Adipocyte (in vitro differentiated cells): ENCODE results near the gene CDK12.
A peak's percentile ranks its signal among the peaks of the same experiment; 100 is the strongest.

Experiments used
- DNase-seq: peaks from one replicate; pipeline ENCODE4 v3.0.0-alpha.2; 2015; ENCODE audit warnings: low read depth
- H3K27me3 ChIP-seq: replicated peaks from 2 replicates; pipeline ENCODE4 v1.7.0; 2013; ENCODE audit warnings: mild to moderate bottlenecking, low read length, moderate library complexity; ENCODE audit not compliant: control insufficient read depth, insufficient read depth
- H3K36me3 ChIP-seq: 2 replicates; pipeline ENCODE4 v1.7.0; 2013; ENCODE audit warnings: low read length, mild to moderate bottlenecking, moderate library complexity; ENCODE audit not compliant: control insufficient read depth, insufficient read depth, severe bottlenecking
- H3K4me1 ChIP-seq: 2 replicates; pipeline ENCODE4 v1.7.0; 2013; ENCODE audit warnings: mild to moderate bottlenecking, low read length, moderate library complexity; ENCODE audit not compliant: control insufficient read depth, insufficient read depth
- H3K4me3 ChIP-seq: 2 replicates; pipeline ENCODE4 v1.7.0; 2013; ENCODE audit warnings: mild to moderate bottlenecking, low read length, moderate library complexity
- H3K9ac ChIP-seq: 2 replicates; pipeline ENCODE4 v1.7.0; 2013; ENCODE audit warnings: mild to moderate bottlenecking, low read length, moderate library complexity
- H3K9me3 ChIP-seq: 2 replicates; pipeline ENCODE4 v1.7.0; 2013; ENCODE audit warnings: mild to moderate bottlenecking, low read length, moderate library complexity; ENCODE audit not compliant: control insufficient read depth

The CDK12 gene

GRCh38 chr17:39549747-39550573, 88.7 kb downstream of the CDK12 start:
- H3K9me3 ChIP-seq: no peaks in the 10 kb centered on the region
- no peak for DNase-seq
- H3K27me3 ChIP-seq: no peaks in the 10 kb centered on the region
- H3K36me3 ChIP-seq: peaks cover 27% of the 10 kb centered on the region
- no peak overlapping the region for H3K4me3 ChIP-seq
- peaks cover 35% of the 10 kb centered on the region for H3K4me1 ChIP-seq
- no peak overlapping the region for H3K9ac ChIP-seq

GRCh38 chr17:39551879-39552278, 90.6 kb downstream of the CDK12 start:
- H3K27me3 ChIP-seq: no peaks in the 10 kb centered on the region
- H3K4me1 ChIP-seq: peaks cover 35% of the 10 kb centered on the region
- H3K9ac ChIP-seq: no peak overlapping the region
- H3K9me3 ChIP-seq: no peaks in the 10 kb centered on the region
- peak; percentile 57 for DNase-seq
- no peak overlapping the region for H3K4me3 ChIP-seq
- peaks cover 37% of the 10 kb centered on the region for H3K36me3 ChIP-seq

GRCh38 chr17:39553341-39553945, 92.2 kb downstream of the CDK12 start:
- H3K9ac ChIP-seq: no peak overlapping the region
- H3K27me3 ChIP-seq: no peaks in the 10 kb centered on the region
- no peaks in the 10 kb centered on the region for H3K9me3 ChIP-seq
- DNase-seq: peak; percentile 53
- peaks cover 30% of the 10 kb centered on the region for H3K4me1 ChIP-seq
- H3K4me3 ChIP-seq: no peak overlapping the region
- peaks cover 43% of the 10 kb centered on the region for H3K36me3 ChIP-seq

DNA sequence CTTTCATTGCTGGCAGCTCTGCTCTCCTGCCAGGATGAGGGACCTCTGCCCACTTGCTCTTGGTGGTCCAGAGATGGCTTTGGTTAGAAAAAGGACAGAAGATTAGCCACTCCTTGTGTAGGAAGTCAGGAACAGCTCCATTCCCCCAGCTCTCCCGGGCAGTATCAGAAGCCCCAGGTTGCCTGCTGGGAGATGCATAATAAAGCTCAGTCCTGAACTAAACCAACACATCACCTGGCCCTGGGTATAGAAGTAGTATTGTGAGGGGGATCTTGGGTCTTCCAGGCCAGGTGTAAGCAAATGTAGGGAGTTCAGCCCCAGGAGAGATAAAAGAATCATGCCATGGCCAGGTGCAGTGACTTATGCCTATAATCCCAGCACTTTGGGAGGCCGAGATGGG, 94.1 kb downstream of the CDK12 start:
- Histone ChIP-seq H3K9ac (no peak overlapping the region), H3K4me1 (peaks cover 23% of the 10 kb centered on the region), H3K27me3 (no peaks in the 10 kb centered on the region), H3K9me3 (no peaks in the 10 kb centered on the region), H3K36me3 (peaks cover 51% of the 10 kb centered on the region), H3K4me3 (no peak overlapping the region)
- no peak for DNase-seq

GRCh38 chr17:39556423-39556822, 95.1 kb downstream of the CDK12 start:
- Histone ChIP-seq H3K4me1 (peaks cover 19% of the 10 kb centered on the region), H3K36me3 (peaks cover 52% of the 10 kb centered on the region), H3K4me3 (no peak overlapping the region), H3K9ac (no peak overlapping the region), H3K27me3 (no peaks in the 10 kb centered on the region), H3K9me3 (no peaks in the 10 kb centered on the region)
- DNase-seq: no peak

DNA sequence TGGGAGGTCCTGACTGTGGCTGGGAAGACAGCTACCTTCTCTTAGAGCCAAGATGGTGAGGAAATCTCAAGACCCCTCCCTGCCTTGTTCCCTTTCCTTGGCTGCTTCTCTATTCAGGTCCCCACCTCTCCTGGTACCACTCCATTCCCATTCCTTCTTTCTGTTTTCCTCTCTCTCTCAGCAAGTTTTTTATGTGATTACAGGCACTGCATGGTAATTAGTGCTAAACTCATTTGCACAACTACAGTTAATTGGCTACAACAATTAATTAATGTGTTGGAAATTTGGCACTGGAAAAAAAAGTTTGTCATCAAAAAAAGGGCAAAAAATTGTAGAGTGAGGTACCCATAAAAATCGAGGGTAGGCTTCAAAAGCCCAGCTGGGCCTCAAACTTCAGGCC, 101.1 kb downstream of the CDK12 start:
- H3K9me3 ChIP-seq: no peaks in the 10 kb centered on the region
- no peak for DNase-seq
- H3K36me3 ChIP-seq: peaks cover 45% of the 10 kb centered on the region
- H3K27me3 ChIP-seq: no peaks in the 10 kb centered on the region
- H3K9ac ChIP-seq: no peak overlapping the region
- no peak overlapping the region for H3K4me3 ChIP-seq
- peaks cover 3% of the 10 kb centered on the region for H3K4me1 ChIP-seq

DNA sequence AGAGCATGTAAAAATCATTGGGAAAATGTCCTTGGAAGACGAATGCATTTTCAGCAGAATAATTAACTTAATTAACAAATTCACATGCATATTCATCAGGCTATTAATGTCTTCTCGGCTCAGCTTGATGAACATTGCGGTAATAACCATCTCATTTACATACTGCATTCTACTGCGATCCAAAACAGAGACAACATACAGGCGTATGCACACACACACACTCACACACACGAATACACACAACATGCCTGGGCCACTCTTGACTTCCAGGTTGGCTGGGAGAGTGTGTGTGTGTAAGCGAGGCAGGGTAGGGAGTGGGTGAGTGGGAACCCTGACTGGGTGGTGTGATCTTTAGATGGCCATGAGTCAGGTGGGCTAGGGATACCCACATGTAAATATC, 101.7 kb downstream of the CDK12 start:
- DNase-seq: no peak
- H3K4me3 ChIP-seq: no peak overlapping the region
- H3K27me3 ChIP-seq: no peaks in the 10 kb centered on the region
- H3K36me3 ChIP-seq: peaks cover 47% of the 10 kb centered on the region
- no peaks in the 10 kb centered on the region for H3K9me3 ChIP-seq
- peaks cover 3% of the 10 kb centered on the region for H3K4me1 ChIP-seq
- H3K9ac ChIP-seq: no peak overlapping the region

DNA sequence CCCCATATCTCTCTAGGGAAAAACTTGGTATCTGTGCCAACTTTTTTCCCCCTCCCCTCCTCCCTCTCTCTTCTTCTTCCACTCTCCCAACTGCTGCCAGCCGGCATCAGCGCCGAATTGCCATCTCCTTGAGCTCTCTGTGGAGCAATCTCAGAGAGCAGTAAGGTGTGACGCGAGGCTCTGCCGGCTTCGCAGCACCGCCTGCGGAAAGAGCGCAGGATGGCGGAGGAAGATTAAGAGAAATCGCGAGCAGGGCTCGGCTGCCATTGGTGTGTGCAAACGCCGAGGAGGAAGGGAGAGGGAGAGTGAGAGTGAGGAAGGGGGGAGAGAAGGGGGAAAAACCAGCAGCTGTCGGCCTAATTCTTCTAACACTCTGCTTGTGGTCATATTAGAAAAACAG, 102.2 kb downstream of the CDK12 start:
- Histone ChIP-seq H3K4me3 (no peak overlapping the region), H3K27me3 (no peaks in the 10 kb centered on the region), H3K4me1 (peaks cover 3% of the 10 kb centered on the region), H3K9ac (no peak overlapping the region), H3K9me3 (no peaks in the 10 kb centered on the region), H3K36me3 (peaks cover 49% of the 10 kb centered on the region)
- no peak for DNase-seq

- Histone ChIP-seq H3K36me3 (peaks cover 54% of the 10 kb centered on the region), H3K9me3 (no peaks in the 10 kb centered on the region), H3K4me3 (no peak overlapping the region), H3K4me1 (peaks cover 3% of the 10 kb centered on the region), H3K9ac (no peak overlapping the region), H3K27me3 (no peaks in the 10 kb centered on the region)
- no peak for DNase-seq
Observed at GRCh38 chr17:39564211-39564848, 103.0 kb downstream of the CDK12 start.

DNA sequence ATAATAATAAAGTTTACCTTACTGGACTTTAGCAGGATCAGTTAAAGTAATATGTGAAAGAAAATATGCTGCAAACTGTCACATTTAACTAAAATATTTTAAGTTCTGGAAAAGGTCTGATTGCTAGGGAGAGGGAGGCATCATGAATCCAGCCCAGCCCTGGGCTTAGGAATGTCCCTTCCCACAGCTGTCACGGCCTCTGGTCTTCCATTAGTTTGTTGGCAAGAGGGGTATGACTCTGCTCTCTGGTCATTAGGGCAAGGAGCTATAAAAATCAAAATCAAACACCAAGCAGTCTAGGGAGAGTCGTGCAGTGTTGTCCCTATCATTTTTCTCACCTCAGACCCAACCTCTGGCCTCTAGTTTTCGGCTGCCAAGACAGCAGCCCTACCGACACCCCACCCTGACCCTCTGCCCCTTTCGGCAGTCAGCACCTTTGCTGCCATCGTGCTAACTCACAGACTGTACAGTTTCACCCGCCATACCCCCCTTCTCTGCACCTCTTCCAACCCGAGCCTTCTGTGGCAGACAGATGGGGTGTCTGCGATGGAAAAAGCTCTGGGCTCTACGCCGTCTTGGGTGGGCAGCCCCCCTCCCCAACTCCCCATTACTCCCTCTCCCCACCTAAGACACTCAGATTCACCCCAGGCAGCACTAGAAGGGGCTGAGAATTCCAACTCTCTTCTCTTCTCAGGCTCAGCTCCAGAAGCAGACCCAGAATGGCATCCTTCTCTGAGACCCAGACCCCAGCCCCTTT, 105.0 kb downstream of the CDK12 start:
- DNase-seq: no peak
- peaks cover 47% of the 10 kb centered on the region for H3K36me3 ChIP-seq
- no peaks in the 10 kb centered on the region for H3K27me3 ChIP-seq
- no peak overlapping the region for H3K4me3 ChIP-seq
- H3K9me3 ChIP-seq: no peaks in the 10 kb centered on the region
- peaks cover 3% of the 10 kb centered on the region for H3K4me1 ChIP-seq
- H3K9ac ChIP-seq: no peak overlapping the region

GRCh38 chr17:39568702-39569101, 107.4 kb downstream of the CDK12 start:
- Histone ChIP-seq H3K4me3 (no peak overlapping the region), H3K36me3 (peaks cover 44% of the 10 kb centered on the region), H3K9ac (no peak overlapping the region), H3K27me3 (no peaks in the 10 kb centered on the region), H3K9me3 (no peaks in the 10 kb centered on the region), H3K4me1 (no peaks in the 10 kb centered on the region)
- no peak for DNase-seq
